ENCODE measurements around the gene E4F1. TPM values are rescaled to one million over a fixed set of nuclear protein-coding genes. Genes with fewer than 3 reads are reported as not detected.
A peak's percentile ranks its signal among the peaks of the same experiment; 100 is the strongest.

The E4F1 gene
- total and polyA plus RNA-seq, 9 of the 15 experiments (the other 6 are each of a cell fraction or from before 2014, with no cell fraction given), result 0.48 to 94.9 (median 20.4) TPM

- in situ Hi-C loops (cut with MboI) (no loop called here), intact Hi-C loops (cut with micrococcal nuclease) (no loop called here)
- no peak for TF ChIP-seq DACH1 (IDR thresholded peaks at IDR 0.05; ENCODE audit: partially characterized antibody)
- no peak for TF ChIP-seq ZNF384 (IDR thresholded peaks at IDR 0.05; ENCODE audit: low read depth, low read length)
- TF ChIP-seq SIN3A (IDR thresholded peaks at IDR 0.05; ENCODE audit: borderline replicate concordance in 2 of 2, control insufficient read depth in 1 of 2, low read depth in 2 of 2, low read length in 2 of 2), result no peak
- no peak for TF ChIP-seq DIDO1 (tag; IDR thresholded peaks at IDR 0.05; ENCODE audit: low read depth)
- TF ChIP-seq GABPA (tag; conservative IDR thresholded peaks at IDR 0.05; ENCODE audit: low read depth), result no peak
- no peak for TF ChIP-seq ZNF507 (tag; conservative IDR thresholded peaks at IDR 0.05)
- TF ChIP-seq RERE (CRISPR knock-in tag; IDR thresholded peaks at IDR 0.05; ENCODE audit: borderline replicate concordance), result no peak
- no peak for TF ChIP-seq ELF2 (CRISPR knock-in tag; IDR thresholded peaks at IDR 0.05)
- CTCF ChIA-PET (ENCODE audit: low intra/inter-chr PET ratio), result no interaction called here
- 84% methylated on average over 23 of the region's 26 CpGs for WGBS (ENCODE audit: insufficient coverage, low coverage, missing lambda C conversion rate)
- no peak overlapping the region for H3K4me3 ChIP-seq
- peak overlapping the region in 1 of 2 experiments; percentile 74; a peak in 1 of 4 replicates for H3K9ac ChIP-seq (ENCODE audit: insufficient read depth in 1 of 2, low read depth in 2 of 2, low read length in 2 of 2)
- ATAC-seq, result no peak
- DNase-seq (ENCODE audit: extremely low read depth in 1 of 4, low spot score in 3 of 4), result no peak
- no peaks in the 10 kb centered on the region for H3K79me2 ChIP-seq (ENCODE audit: control insufficient read depth, insufficient read depth, low read length)
- no TSS peak for BruUV-seq (replicated peaks)
- H3K9me3 ChIP-seq (replicated peaks; ENCODE audit: control insufficient read depth, insufficient read depth, low read depth, low read length), result no peaks in the 10 kb centered on the region
- no peak overlapping the region for H2AFZ ChIP-seq (ENCODE audit: low read depth, low read length)
- H4K20me1 ChIP-seq (replicated peaks; ENCODE audit: control insufficient read depth, insufficient read depth, low read length), result no peaks in the 10 kb centered on the region
- no peaks in the 10 kb centered on the region for H3K27me3 ChIP-seq (ENCODE audit: control insufficient read depth in 2 of 2, insufficient read depth in 2 of 2, low read length in 2 of 2)
- FAIRE-seq, result no peak
- H3K4me2 ChIP-seq (ENCODE audit: insufficient read depth, low read length), result no peak overlapping the region
- peaks cover 0 to 49% of the 10 kb centered on the region in 2 experiments; a peak in 2 of 5 replicates for H3K4me1 ChIP-seq (replicated peaks in 1 of 2; ENCODE audit: control insufficient read depth in 2 of 2, insufficient read depth in 2 of 2, low read length in 2 of 2)
- POLR2A ChIA-PET, result interaction anchor here (0.7 to 1.0 kb wide), 2 partner anchors 11 to 243 kb away, joined by 3 read pairs; no protein-coding TSS in a partner anchor
- H3K36me3 ChIP-seq (ENCODE audit: control insufficient read depth, insufficient read depth, low read length), result peaks cover 38% of the 10 kb centered on the region; the same call in 2 of the 3 replicates
- H3K27ac ChIP-seq (ENCODE audit: extremely low read depth, low read depth, low read length), result no peak overlapping the region
- peaks cover 3% of the 10 kb centered on the region for H3K9me1 ChIP-seq (ENCODE audit: control insufficient read depth, insufficient read depth, low read length)
These were observed 53.2 kb downstream of the E4F1 start for GRCh38 chr16:2276368-2277195.

All from K562 (cell line).